Inflammatory macrophage treated with lipopolysaccharide for 4 hours (primary cell): ENCODE results near the gene RNH1.
"Not testable (repeated sequence)": the region's sequence is repeated elsewhere in the genome, so short reads cannot be mapped to it uniquely, and the experiment has no call there.

Source experiments
- DNase-seq: peaks from one replicate; pipeline ENCODE4 v3.0.0-alpha.2; 2020

Gene RNH1

DNA sequence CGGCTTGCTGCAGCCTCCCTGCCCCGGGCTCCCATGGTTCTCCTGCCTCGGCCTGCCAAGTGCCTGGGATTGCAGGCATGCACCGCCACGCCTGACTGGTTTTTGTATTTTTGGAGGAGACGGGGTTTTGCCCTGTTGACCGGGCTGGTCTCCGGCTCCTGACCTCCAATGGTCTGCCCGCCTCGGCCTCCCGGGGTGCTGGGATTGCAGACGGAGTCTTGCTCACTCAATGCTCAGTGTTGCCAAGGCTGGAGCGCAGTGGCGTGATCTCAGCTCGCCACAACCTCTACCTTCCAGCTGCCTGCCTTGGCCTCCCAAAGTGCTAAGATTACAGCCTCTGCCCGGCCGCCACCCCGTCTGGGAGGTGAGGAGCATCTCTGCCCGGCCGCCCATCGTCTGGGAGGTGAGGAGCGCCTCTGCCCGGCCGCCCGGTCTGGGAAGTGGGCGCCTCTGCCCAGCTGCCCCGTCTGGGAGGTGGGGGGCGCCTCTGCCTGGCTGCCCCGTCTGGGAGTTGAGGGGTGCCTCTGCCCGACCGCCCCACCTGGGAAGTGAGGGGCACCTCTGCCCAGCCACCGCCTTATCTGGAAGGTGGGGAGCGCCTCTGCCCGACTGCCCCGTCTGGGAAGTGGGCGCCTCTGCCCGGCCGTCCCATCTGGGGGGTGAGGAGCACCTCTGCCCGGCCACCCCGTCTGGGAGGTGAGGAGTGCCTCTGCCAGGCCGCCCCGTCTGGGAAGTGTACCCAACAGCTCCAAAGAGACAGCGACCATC is 10.1 kb upstream of the RNH1 start:
- DNase-seq, result not testable (repeated sequence)

DNA sequence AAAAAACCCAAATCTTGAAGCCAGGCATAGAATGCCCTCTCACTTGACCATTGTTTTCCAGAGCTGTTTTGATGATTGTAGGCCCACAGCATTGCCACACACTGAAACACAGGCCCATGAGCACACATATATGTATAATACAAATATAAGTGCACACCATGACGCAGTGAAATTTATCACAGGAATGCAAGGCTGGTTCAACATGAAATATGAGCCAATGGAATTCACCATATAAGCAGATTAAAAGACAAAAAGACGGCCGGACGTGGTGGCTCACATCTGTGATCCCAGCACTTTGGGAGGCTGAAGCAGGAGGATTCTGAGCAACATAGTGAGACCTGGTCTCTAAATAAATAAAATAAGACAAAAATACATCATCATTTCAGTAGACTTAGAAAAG is 9.4 kb upstream of the RNH1 start:
- no peak for DNase-seq

GRCh38 chr11:515131-515530 is 8.1 kb upstream of the RNH1 start:
- DNase-seq, result no peak

GRCh38 chr11:514606-515005 is 7.6 kb upstream of the RNH1 start:
- no peak for DNase-seq

GRCh38 chr11:512761-513595 is 5.9 kb upstream of the RNH1 start:
- DNase-seq, result peak; percentile 37

- DNase-seq, result no peak
Measured at GRCh38 chr11:508956-509355, 1.9 kb upstream of the RNH1 start.

DNA sequence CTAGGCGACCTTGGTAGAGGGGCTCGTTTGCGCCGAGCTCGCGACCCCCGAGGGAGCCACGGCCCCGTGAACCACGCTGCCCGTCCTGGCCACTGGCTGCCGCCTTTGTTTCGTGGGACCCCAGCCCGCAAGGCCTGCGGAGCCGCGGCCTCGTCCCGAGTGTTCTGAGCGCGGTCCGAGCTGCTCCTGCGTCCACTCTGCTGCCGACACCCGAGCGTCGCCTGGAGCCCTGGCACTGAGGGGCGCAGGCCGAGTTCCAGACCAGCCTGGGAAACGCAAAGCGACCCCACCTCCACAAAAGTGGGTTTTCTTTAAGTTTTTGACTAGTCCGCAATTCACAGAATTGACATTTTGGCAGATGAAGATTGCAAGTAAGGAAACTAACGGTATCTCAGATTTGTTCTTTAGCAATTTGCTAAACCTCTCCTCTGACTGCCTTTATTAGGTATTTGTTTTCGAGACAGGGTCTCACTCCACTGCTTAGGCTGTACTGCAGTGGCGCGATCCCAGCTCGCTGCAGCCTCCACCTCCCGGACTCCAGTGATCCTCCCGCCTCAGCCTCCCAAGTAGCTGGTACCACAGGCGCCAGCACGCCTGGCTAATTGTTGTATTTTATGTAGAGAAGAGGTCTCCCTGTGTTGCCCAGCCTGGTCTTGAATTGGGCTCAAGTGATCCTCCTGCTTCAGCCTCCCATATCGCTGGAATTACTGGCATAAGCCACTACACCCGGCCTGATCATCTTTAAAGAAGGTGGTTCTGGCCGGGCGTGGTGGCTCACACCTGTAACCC is 879 bp upstream of the RNH1 start:
- DNase-seq, result no peak

DNA sequence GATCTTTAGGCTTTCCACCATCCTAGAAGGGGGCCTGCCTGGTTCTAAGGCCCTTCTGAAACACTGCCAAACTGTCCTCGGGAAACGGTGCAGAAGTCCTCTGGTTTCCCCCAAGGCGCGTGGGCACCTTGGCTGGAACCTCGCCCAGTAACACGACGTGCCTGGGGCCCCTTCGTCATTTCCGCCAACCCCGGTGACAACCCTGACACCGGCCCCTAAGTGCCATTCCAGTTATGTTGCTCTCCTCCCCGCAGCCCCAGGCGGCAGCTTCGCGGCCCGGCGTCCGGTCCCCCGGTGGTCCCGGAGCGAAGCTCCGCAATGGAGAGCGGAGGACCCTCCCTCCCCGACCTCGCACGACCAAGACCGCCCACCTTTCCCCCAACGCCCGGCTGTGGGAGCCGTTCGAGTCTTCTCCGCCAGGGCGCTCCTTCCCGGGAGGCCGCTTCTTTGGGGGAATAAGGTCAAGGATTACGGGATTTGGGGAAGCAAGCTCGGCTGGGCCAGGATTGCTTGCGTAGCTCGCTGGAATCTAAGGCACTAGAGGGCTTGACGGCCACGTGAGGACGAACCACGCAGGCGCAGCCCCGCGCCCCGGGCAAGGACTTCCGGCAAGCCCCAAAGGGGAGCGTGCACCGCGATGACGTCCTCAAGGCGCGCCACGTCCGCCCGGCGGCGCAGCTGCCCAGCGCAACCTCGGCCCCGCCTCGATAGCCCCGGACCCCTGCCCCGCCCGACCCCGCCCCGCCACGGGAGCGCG is 626 bp downstream of the RNH1 start:
- peak; percentile 98 for DNase-seq

- DNase-seq, result no peak
Measured at GRCh38 chr11:504994-505344, 2.1 kb downstream of the RNH1 start.

DNA sequence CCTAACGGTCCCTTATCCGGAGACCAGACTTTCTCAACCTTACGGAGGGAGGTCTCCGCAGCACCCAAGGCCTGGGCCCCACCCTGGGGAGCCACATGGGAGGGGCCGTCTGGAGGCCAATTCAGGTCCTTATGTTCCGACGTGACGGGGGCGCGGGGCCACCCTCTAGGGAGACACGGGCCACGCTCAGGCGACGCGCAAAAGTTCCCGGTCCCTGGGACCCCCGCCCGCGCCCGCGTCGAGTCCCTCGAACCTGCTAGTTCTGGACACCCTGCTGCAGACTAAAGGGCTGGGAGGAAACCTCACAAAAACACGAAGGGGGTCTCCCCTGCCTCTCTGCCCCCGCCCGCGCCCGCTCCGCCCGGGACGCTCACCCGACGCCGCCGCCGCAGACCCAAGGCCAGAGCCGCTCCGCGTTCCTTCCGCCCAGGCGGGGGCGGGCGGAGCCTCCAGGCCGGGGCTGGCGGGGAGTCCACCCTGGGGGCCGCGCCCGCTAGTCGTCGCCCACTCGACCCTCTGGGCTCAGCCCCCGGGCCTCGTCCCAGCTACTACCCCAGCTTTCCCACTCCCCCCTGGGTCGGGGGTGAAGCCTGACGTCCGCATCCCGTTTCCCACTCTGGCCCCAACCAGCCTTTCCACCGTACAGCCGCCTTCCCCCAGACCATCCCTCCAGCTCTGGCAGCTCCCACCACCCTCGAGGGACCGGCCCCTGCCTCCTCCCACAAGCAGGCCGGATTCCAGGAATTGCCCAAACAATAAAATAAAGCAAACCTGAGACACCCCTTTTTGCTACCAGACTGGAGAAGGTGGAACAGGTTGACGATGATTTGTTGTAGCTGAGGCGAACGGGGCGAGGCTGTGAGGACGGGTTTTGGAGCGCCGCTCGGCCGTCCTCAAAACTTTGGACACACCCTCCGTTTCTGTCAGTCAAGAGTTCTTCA is 2.7 kb downstream of the RNH1 start:
- peak; percentile 57 for DNase-seq

DNA sequence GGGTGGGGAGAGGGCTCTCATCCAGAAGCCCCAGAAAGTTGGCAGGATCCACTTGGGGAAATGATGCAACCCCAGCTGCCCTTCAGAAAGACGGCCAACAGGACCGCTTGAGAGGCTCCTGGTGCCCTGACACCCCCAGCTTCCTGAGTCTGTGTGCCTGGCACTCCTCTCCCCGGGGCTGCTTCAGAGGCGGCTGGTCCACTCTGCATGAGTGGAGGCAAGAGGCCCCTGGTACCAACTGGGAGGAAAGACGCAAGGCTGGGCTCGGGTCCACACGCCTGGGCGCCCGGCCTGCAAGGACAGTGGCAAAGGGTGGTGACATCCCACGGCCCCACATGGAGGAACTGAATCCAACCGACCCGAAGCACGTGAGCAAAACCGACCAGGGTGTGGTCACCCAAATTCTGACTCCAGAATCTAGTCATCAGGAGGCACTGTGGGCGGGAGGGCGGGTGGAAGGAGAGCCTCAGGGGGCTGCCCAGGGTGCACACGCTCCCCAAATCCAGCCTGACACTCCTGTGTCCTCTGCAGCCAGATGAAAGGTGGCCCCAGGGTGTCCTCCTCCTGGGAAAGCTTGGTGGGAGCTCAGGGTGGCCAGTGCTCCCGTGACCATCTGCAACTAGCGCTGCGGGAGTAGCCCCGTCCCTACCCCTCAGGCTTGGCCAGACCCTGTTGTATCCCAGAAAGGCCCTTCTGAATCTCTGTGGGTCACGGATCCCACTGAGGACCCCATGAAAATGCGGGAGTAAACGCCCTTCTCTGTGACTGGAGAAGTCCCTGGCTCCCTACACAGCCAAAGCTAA is 3.7 kb downstream of the RNH1 start:
- DNase-seq, result peak; percentile 96

DNA sequence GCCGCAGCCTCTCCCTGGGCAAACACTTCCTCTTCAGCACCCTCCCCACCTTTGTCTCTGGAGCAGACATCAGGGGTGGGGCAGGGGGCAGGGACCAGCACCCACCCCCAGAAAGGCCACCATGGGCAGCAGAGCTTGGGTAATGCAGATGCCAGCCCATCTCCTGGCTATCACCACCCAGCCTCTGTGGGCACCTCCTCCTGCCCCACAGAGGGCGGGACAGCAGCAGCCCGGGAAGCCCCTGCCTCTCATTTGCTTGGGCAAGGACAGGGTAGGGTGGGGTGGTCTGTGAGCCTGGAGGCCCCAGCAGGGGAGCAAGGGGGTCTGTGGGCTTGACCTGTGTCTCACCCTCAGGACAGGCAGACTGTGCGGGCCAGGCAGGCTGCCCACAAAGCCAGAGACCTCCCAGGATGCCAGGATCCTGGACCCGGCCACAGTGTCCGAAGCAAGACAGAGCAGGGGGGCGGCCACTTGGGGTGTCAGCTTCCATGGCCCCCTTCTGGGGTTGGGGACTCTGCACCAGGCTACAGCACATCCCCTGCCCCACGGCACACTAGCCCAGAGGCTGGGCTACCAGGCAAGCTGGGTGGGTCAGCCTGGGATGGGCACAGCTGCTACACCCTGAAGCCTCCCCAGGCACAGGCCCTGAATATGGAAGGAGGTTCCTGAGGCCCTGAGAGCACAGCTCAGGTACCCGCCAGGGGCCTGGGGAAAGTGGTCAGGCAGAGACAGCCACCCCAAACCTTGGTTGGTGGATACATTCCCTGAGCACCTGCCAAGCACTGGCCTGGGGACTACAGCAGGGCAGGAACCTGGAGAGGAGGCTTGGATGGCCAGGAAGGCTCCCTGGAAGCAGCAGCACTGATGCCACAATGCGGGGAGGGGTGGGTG is 4.5 kb downstream of the RNH1 start:
- no peak for DNase-seq

DNA sequence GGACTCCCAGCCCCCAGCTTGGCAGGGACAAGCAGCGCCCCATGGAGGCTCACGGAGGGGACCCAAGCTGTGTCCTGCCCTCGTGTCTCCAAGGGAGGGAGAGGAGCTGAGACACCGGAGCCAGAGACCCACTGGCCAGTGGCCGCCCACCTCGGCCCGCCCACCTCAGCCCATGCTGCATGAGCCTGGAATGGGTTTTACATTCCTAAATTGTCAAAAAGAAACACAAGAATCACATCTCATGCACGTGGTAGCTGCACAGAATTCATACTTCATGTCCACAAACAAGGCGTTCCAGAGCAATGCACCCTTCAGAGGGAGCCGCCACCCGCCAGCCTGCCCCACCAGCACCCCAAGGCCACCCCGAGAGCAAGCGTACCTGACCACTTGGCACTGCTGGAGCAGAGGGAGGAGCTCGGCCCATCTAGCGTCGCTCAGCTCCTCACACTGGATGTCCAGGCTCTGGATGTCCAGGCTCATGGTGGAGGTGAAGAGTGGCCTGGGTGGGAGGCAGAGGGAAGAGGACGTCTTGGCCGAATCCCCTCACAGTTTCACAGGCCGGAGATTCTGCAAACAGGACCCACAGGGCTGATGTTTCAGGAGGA is 5.3 kb downstream of the RNH1 start:
- DNase-seq, result no peak

GRCh38 chr11:501001-501682 is 5.9 kb downstream of the RNH1 start:
- no peak for DNase-seq

DNA sequence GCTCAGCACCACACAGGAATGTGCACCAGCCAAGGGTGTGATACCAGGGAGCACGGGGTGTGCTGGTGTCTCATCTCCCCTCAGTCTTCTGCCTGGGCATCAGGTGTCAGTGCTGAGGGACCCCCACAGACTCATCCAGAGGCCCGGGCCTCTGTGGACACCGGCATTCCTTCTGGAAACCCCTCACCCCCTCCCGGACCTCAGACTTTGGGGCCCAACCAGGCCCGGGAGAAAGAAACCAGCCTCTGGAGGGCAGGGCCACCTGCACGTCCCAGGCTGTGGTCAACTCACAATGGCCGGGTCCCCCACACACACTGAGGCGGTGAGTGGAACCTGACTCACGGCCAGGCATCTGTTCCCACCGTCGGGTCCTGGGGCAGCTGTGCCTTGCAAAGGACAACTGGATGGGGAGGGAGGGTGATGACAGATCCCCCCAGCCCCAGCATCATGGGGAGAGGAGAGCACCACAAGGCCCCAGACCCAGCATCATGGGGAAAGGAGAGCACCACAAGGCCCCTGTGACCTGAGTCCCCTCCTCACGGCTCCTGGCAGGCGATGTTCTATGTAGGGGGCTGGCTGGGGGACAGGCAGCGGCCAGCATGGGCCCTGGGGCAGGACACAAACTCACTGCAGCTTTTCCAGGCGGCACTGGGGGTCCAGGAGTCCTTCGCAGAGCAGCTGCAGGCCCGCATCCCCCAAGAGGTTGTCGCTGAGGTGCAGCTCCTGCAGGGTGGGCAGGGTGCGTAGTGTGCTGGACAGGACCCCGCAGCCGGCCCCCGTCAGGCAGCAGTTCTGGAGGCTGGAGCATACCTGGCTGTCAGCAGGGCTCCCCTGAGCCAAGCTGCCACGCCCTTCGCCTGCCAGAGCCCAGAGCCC is 7.6 kb downstream of the RNH1 start:
- no peak for DNase-seq

DNA sequence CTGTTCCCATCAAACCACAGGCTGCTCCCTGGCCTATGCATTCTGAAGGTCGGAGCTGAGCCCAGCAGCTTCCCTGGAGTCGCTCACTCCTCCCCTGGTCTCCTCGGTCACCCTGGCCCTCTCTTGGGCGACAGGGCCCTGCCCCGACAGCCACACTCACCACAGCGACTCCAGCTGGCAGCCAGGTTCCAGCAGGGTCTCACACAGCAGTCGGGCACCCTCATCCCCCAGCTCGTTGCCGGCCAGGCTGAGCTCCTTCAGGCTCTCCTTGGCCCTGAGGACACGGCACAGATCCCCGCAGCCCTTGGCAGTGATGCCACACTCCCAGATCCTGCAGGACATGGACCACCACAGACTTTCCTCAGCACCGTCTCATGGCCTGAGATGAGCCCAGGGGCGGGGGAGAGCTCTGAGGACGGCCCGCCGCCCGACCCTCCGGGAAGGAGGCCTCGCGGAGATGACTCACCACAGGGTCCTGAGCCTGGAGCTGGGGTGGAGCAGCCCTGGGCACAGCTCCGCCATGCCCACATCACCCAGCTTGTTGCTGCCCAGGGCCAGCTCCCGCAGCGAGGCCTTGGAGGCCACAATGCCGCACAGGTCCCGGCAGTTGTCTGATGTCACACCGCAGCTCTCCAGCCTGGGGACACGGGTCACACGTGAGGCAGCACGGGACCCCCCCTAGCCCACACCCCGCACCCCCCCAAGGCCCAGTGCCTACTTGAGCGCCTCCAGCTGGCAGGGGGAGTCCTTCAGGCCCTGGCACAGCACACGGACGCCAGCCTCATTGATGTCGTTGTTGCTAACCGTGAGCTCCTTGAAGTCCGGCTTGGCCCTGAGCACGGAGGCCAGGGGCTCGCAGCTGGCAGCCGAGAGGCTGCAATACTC is 8.5 kb downstream of the RNH1 start:
- DNase-seq, result no peak
